Parathyroid adenoma (tissue), 2 donors: Measurements from ENCODE around the gene PCP2.
A peak's percentile ranks its signal among the peaks of the same experiment; 100 is the strongest.

Source experiments
- H2AFZ ChIP-seq: fragments of 300-600 bp; sonication (generic); one replicate; pipeline ENCODE4 v1.7.0; 2017; ENCODE audit warnings: antibody characterized with exemption, mild to moderate bottlenecking
- H3K27ac ChIP-seq: fragments of 300-600 bp; sonication (generic); one replicate; pipeline ENCODE4 v1.7.0; 2017
- H3K27me3 ChIP-seq: fragments of 300-600 bp; sonication (generic); one replicate; pipeline ENCODE4 v1.7.0; 2017; ENCODE audit warnings: low read length; ENCODE audit not compliant: control insufficient read depth, insufficient read depth
- H3K36me3 ChIP-seq: fragments of 300-600 bp; sonication (generic); one replicate; pipeline ENCODE4 v1.7.0; 2017; ENCODE audit warnings: low read length; ENCODE audit not compliant: control insufficient read depth, insufficient read depth
- H3K4me1 ChIP-seq: fragments of 300-600 bp; sonication (generic); one replicate; pipeline ENCODE4 v1.7.0; 2017; ENCODE audit warnings: control low read depth
- H3K4me2 ChIP-seq: fragments of 300-600 bp; sonication (generic); one replicate; pipeline ENCODE4 v1.7.0; 2017; ENCODE audit warnings: low read length
- H3K4me3 ChIP-seq: fragments of 300-600 bp; sonication (generic); one replicate; pipeline ENCODE4 v1.7.0; 2017; ENCODE audit warnings: low read depth, low read length
- H3K79me2 ChIP-seq: fragments of 300-600 bp; sonication (generic); one replicate; pipeline ENCODE4 v1.7.0; 2017; ENCODE audit warnings: control low read depth
- H3K9ac ChIP-seq: fragments of 300-600 bp; sonication (generic); one replicate; pipeline ENCODE4 v1.7.0; 2017; ENCODE audit warnings: mild to moderate bottlenecking
- H3K9me3 ChIP-seq: fragments of 300-600 bp; sonication (generic); one replicate; pipeline ENCODE4 v1.7.0; 2017; ENCODE audit warnings: low read length; ENCODE audit not compliant: control insufficient read depth
- TF ChIP-seq, protein P1 (sequence below): fragments of 300-600 bp; sonication (generic); IDR thresholded peaks from one replicate; pipeline ENCODE4 v1.7.0; 2017; ENCODE audit warnings: antibody characterized with exemption, mild to moderate bottlenecking
- donor health status: primary hyperparathyroidism.

PCP2 gene

DNA sequence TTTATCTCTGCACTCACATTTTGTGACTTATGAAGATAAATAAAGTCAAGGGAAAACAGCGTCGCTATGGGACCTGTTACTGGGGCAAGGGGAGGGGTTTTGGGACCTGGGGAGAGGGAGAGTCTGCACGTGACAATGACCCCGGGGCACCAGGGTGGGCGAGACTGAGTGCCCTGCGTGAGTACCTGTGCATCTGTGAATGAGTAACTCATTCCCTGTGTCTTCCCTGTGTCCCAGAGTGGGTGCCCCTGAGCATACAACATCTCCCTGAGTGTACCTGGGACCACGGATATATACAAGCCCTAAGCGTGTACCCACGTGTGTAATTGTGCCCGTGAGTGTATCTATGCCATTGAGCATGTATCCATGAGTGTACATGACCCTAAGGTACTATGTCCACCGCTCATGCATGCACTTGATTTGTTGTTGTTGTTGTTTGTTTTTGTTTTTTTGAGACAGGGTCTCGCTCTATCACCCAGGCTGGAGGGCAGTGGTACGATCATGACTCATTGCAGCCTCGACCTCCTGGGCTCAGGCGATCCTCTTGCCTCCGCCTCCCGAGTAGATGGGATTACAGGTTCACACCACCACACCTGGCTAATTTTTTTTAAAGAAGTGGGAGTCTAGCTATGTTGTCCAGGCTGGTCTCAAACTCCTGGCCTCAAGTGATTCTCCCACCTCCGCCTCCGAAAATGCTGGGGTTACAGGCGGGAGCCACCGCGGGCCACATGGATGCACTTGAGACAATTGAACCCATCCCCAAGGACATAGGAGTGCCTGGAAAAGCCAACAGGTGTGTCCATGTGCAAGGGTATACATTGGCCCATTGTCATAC, 46.5 kb upstream of the PCP2 start:
- peak overlapping the region; percentile 99 for H3K4me3 ChIP-seq
- H3K27me3 ChIP-seq = peaks cover 3% of the 10 kb centered on the region
- H3K4me1 ChIP-seq = peaks cover 3% of the 10 kb centered on the region
- no peaks in the 10 kb centered on the region for H3K79me2 ChIP-seq
- TF ChIP-seq, protein P1, sequence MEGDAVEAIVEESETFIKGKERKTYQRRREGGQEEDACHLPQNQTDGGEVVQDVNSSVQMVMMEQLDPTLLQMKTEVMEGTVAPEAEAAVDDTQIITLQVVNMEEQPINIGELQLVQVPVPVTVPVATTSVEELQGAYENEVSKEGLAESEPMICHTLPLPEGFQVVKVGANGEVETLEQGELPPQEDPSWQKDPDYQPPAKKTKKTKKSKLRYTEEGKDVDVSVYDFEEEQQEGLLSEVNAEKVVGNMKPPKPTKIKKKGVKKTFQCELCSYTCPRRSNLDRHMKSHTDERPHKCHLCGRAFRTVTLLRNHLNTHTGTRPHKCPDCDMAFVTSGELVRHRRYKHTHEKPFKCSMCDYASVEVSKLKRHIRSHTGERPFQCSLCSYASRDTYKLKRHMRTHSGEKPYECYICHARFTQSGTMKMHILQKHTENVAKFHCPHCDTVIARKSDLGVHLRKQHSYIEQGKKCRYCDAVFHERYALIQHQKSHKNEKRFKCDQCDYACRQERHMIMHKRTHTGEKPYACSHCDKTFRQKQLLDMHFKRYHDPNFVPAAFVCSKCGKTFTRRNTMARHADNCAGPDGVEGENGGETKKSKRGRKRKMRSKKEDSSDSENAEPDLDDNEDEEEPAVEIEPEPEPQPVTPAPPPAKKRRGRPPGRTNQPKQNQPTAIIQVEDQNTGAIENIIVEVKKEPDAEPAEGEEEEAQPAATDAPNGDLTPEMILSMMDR = no peak
- H3K4me2 ChIP-seq = peak overlapping the region; percentile 90
- no peaks in the 10 kb centered on the region for H3K36me3 ChIP-seq
- H3K9ac ChIP-seq = no peak overlapping the region
- no peak overlapping the region for H3K27ac ChIP-seq
- H3K9me3 ChIP-seq = no peaks in the 10 kb centered on the region
- H2AFZ ChIP-seq = peak overlapping the region; percentile 99

DNA sequence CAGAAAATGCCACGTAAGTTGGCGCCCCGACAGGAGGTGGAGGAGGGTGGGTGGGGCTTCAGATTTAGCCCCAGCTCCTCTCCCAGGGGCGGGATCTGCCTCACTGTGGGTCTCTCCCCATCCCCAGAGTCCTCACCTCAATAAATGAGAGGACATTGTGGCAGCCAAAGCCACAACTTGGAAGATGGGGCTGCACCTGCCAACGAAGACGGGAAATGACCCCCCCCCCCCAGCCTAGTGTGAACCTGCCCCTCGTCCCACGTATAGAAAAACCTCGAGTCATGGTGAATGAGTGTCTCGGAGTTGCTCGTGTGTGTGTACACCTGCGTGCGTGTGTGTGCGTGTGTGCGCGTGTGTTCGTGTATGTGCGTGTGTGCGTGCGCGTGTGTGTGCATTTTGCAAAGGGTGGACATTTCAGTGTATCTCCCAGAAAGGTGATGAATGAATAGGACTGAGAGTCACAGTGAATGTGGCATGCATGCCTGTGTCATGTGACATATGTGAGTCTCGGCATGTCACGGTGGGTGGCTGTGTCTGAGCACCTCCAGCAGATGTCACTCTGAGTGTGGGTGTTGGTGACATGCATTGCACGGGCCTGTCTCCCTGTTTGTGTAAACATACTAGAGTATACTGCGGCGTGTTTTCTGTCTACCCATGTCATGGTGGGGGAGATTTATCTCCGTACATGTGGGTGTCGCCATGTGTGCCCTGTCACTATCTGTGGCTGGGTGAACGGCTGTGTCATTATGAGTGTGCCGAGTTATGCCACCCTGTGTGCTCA, 45.6 kb upstream of the PCP2 start:
- Histone ChIP-seq H3K4me1 (peaks cover 3% of the 10 kb centered on the region), H3K9me3 (no peaks in the 10 kb centered on the region), H2AFZ (no peak overlapping the region), H3K79me2 (no peaks in the 10 kb centered on the region), H3K4me3 (no peak overlapping the region), H3K27ac (no peak overlapping the region), H3K36me3 (no peaks in the 10 kb centered on the region), H3K27me3 (peaks cover 3% of the 10 kb centered on the region), H3K4me2 (no peak overlapping the region), H3K9ac (no peak overlapping the region)
- TF ChIP-seq, protein P1 = no peak

DNA sequence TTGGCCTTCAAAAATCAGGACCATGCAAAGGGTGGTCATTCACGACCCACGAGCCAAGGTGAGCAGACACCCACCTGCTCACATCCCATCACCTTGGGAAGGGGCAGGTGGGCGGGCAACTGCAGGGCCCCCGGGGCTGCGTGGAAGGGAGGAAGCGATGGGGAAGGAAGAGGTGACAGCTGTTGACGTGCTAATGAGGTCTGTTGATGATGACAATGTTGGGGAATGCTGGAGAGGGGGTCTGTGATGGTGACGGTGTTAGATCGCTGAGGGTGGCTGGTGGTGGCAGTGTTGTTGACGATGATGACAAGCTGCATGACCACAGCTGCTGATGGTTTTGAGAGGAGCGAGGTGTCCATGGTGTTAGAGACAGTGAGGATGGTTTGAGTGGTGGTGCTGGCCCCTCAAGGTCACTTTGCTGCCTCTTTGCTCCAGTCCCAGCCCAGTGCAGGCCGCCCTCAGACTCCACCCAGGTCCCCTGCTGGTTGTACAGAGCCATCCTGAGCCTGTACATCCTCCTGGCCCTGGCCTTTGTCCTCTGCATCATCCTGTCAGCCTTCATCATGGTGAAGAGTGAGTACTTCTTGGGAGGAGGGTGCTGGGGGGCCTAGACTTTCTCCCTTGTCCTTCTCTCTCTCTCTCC, 44.3 kb upstream of the PCP2 start:
- H3K9ac ChIP-seq = no peak overlapping the region
- H3K4me1 ChIP-seq = peaks cover 3% of the 10 kb centered on the region
- H3K36me3 ChIP-seq = no peaks in the 10 kb centered on the region
- no peaks in the 10 kb centered on the region for H3K79me2 ChIP-seq
- no peaks in the 10 kb centered on the region for H3K9me3 ChIP-seq
- peaks cover 3% of the 10 kb centered on the region for H3K27me3 ChIP-seq
- TF ChIP-seq, protein P1 = no peak
- H3K27ac ChIP-seq = no peak overlapping the region
- no peak overlapping the region for H3K4me2 ChIP-seq
- no peak overlapping the region for H3K4me3 ChIP-seq
- no peak overlapping the region for H2AFZ ChIP-seq

DNA sequence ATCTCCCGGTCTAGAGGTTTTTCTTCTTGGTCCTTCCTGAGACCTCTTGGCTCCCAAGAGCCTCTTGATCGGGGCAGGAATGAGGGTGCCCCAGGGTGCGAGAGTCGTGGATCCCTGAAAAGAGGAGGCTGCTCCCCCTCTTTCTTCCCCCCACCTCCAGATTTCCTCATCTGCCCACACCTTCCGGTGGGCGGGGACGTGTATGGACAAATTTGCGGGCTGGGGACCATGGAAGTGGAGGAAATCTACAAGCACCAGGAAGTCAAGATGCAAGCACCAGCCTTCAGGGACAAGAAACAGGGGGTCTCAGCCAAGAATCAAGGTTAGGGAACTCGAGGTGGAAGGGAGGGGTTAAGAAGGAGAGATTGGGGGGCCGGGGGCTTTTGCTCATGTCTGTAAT, 43.3 kb upstream of the PCP2 start, which contains the start of gene MCEMP1:
Gene MCEMP1, plus strand, starts transcription at position 237 of the 400 bp plus-strand sequence. Its CDS starts 31 bp downstream, at position 268.
- H3K27ac ChIP-seq = no peak within 1 kb of the TSS

More for the DNA sequence above, 43.3 kb upstream of the PCP2 start, which contains the start of gene MCEMP1:
- TF ChIP-seq, protein P1 = no peak
- Histone ChIP-seq H3K4me2 (no peak within 1 kb of the TSS), H3K9me3 (no peaks in the 10 kb centered on the region), H2AFZ (no peak within 1 kb of the TSS), H3K27me3 (peaks cover 3% of the 10 kb centered on the region), H3K36me3 (no peaks in the 10 kb centered on the region), H3K4me1 (peaks cover 3% of the 10 kb centered on the region), H3K79me2 (no peaks in the 10 kb centered on the region), H3K9ac (no peak within 1 kb of the TSS), H3K4me3 (no peak within 1 kb of the TSS)
